Measurements from ENCODE around the gene CKB. TPM values are rescaled to one million over a fixed set of nuclear protein-coding genes. Genes with fewer than 3 reads are reported as not detected.

The CKB gene
- polyA plus RNA-seq, 3 donors, result 0.76 to 12.5 (median 2.7) TPM

DNA sequence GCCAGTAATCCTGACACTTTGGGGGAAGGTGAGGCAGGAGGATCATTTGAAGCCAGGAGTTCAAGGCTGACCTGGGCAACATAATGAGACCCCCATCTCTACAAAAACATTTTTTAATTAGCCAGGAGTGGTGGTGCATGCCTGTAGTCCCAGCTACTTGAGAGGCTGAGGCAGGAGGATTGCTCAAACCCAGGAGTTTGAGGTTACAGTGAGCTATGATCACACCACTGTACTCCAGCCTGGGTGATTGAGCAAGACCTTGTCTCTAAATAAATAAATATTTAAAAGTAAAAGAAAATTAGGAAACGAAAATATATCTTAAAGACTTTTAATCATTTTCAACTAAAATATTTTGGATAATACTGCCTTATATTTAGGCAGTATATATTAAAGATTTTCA is 25.9 kb downstream of the CKB start:
- Mint-ChIP-seq H3K4me1 (peaks cover 5% of the 10 kb centered on the region), H3K27ac (no peak overlapping the region), H3K36me3 (peaks cover 51 to 86% of the 10 kb centered on the region in 2 donors), H3K9me3 (no peaks in the 10 kb centered on the region), H3K27me3 (ENCODE audit: low read depth in 3 of 3) (peaks cover 0 to 1% (median 0%) of the 10 kb centered on the region in 3 donors), H3K4me3 (no peak overlapping the region)
- no peak overlapping the region for H2AFZ ChIP-seq (ENCODE audit: insufficient read depth, low read depth, low read length, poor library complexity, severe bottlenecking)
- no CpG with 5 or more reads among the region's 1 CpG for WGBS (ENCODE audit: insufficient coverage)
- H3K4me3 ChIP-seq (replicated peaks in 1 of 3; ENCODE audit: low read depth in 2 of 3, low read length in 3 of 3), result no peak overlapping the region
- H3K4me1 ChIP-seq (ENCODE audit: control insufficient read depth in 1 of 2, insufficient read depth in 2 of 2, low read length in 2 of 2), result no peaks in the 10 kb centered on the region
- no peaks in the 10 kb centered on the region for H3K79me2 ChIP-seq (ENCODE audit: insufficient read depth, low read length)
- no peak overlapping the region for H3K9ac ChIP-seq (ENCODE audit: insufficient read depth, low read length, poor library complexity, severe bottlenecking)
- intact Hi-C loops (cut with micrococcal nuclease), result no loop called here
- TF ChIP-seq, protein P1, sequence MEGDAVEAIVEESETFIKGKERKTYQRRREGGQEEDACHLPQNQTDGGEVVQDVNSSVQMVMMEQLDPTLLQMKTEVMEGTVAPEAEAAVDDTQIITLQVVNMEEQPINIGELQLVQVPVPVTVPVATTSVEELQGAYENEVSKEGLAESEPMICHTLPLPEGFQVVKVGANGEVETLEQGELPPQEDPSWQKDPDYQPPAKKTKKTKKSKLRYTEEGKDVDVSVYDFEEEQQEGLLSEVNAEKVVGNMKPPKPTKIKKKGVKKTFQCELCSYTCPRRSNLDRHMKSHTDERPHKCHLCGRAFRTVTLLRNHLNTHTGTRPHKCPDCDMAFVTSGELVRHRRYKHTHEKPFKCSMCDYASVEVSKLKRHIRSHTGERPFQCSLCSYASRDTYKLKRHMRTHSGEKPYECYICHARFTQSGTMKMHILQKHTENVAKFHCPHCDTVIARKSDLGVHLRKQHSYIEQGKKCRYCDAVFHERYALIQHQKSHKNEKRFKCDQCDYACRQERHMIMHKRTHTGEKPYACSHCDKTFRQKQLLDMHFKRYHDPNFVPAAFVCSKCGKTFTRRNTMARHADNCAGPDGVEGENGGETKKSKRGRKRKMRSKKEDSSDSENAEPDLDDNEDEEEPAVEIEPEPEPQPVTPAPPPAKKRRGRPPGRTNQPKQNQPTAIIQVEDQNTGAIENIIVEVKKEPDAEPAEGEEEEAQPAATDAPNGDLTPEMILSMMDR (IDR thresholded peaks at IDR 0.05), result no peak
- no peak overlapping the region for H3K4me2 ChIP-seq (replicated peaks; ENCODE audit: extremely low read depth, low read length, poor library complexity, severe bottlenecking)
- H3K36me3 ChIP-seq (replicated peaks in 1 of 2; ENCODE audit: control insufficient read depth in 1 of 2, insufficient read depth in 2 of 2, low read length in 2 of 2), result peaks cover 82 to 96% of the 10 kb centered on the region in 2 donors
- H3K27me3 ChIP-seq (ENCODE audit: control insufficient read depth in 2 of 2, insufficient read depth in 2 of 2, low read length in 2 of 2), result no peaks in the 10 kb centered on the region
- H3K27ac ChIP-seq (ENCODE audit: low read depth in 1 of 2, low read length in 2 of 2), result no peak overlapping the region
- H4K20me1 ChIP-seq (ENCODE audit: insufficient read depth, low read length), result peaks cover 55% of the 10 kb centered on the region
- DNase-seq, result no peak
- no peaks in the 10 kb centered on the region for H3K9me3 ChIP-seq (replicated peaks in 1 of 2; ENCODE audit: control insufficient read depth in 1 of 2, insufficient read depth in 1 of 2, low read length in 2 of 2)

DNA sequence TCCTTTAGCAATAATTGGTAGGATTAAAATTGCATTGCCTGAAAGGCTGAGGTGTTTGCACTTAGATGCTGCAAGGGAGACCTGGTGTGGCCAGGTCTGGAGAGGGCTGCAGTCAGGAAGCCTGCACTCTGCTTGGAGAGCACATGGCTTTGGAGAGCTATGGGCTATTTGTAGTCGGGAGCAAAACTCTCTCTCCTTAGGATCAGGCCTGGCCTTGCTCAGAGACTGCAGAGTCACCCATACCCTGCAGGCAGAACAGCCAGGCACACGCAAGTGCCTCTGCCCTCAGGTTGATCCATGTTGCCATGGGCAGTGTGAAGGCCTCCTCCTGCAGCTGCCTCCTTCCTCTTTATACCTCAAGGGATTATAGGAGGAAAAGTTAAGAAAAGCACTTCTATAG is 26.8 kb downstream of the CKB start:
- Histone ChIP-seq H3K36me3 (replicated peaks in 1 of 2; ENCODE audit: control insufficient read depth in 1 of 2, insufficient read depth in 2 of 2, low read length in 2 of 2) (peaks cover 82 to 96% of the 10 kb centered on the region in 2 donors), H3K27ac (ENCODE audit: low read depth in 1 of 2, low read length in 2 of 2) (peak overlapping the region in 1 of 2 donors; percentile 4), H3K9ac (ENCODE audit: insufficient read depth, low read length, poor library complexity, severe bottlenecking) (no peak overlapping the region), H3K79me2 (ENCODE audit: insufficient read depth, low read length) (no peaks in the 10 kb centered on the region), H2AFZ (ENCODE audit: insufficient read depth, low read depth, low read length, poor library complexity, severe bottlenecking) (no peak overlapping the region), H4K20me1 (ENCODE audit: insufficient read depth, low read length) (peaks cover 54% of the 10 kb centered on the region), H3K4me3 (replicated peaks in 1 of 3; ENCODE audit: low read depth in 2 of 3, low read length in 3 of 3) (no peak overlapping the region), H3K4me1 (ENCODE audit: control insufficient read depth in 1 of 2, insufficient read depth in 2 of 2, low read length in 2 of 2) (no peaks in the 10 kb centered on the region), H3K4me2 (replicated peaks; ENCODE audit: extremely low read depth, low read length, poor library complexity, severe bottlenecking) (no peak overlapping the region), H3K9me3 (replicated peaks in 1 of 2; ENCODE audit: control insufficient read depth in 1 of 2, insufficient read depth in 1 of 2, low read length in 2 of 2) (no peaks in the 10 kb centered on the region), H3K27me3 (ENCODE audit: control insufficient read depth in 2 of 2, insufficient read depth in 2 of 2, low read length in 2 of 2) (no peaks in the 10 kb centered on the region)
- intact Hi-C loops (cut with micrococcal nuclease), result no loop called here
- H3K4me3 Mint-ChIP-seq, result no peak overlapping the region
- 100% methylated on average over 1 of the region's 2 CpGs for WGBS (ENCODE audit: insufficient coverage)
- DNase-seq, result no peak
- H3K36me3 Mint-ChIP-seq, result peaks cover 51 to 86% of the 10 kb centered on the region in 2 donors
- peak overlapping the region in 1 of 7 donors; percentile 14 for H3K27ac Mint-ChIP-seq
- H3K27me3 Mint-ChIP-seq (ENCODE audit: low read depth in 3 of 3), result peaks cover 0 to 1% (median 0%) of the 10 kb centered on the region in 3 donors
- TF ChIP-seq, protein P1 (IDR thresholded peaks at IDR 0.05), result no peak
- H3K9me3 Mint-ChIP-seq, result no peaks in the 10 kb centered on the region
- peaks cover 5% of the 10 kb centered on the region for H3K4me1 Mint-ChIP-seq
